T-helper 9 cell (primary cell): Measurements from ENCODE around the gene COL20A1.
"Not testable (repeated sequence)": the region's sequence is repeated elsewhere in the genome, so short reads cannot be mapped to it uniquely, and the experiment has no call there.

ENCODE experiments used
- DNase-seq: peaks from one replicate; pipeline ENCODE4 v3.0.0-alpha.2; 2020

COL20A1 gene

GRCh38 chr20:63365601-63366389 lies 72.8 kb downstream of the COL20A1 start:
- DNase-seq: no peak

GRCh38 chr20:63366390-63367365 lies 73.7 kb downstream of the COL20A1 start:
- DNase-seq: no peak

- no peak for DNase-seq
Measured at GRCh38 chr20:63367446-63368055, 74.6 kb downstream of the COL20A1 start.

- no peak for DNase-seq
Measured at GRCh38 chr20:63368151-63368550, 75.2 kb downstream of the COL20A1 start.

- no peak for DNase-seq
Measured at GRCh38 chr20:63369024-63369530, 76.1 kb downstream of the COL20A1 start.

- DNase-seq: no peak
Measured at GRCh38 chr20:63369724-63370617, 77.0 kb downstream of the COL20A1 start.

- no peak for DNase-seq
Measured at GRCh38 chr20:63370618-63371187, 77.7 kb downstream of the COL20A1 start.

- no peak for DNase-seq
Measured at GRCh38 chr20:63371291-63371865, 78.4 kb downstream of the COL20A1 start.

- no peak for DNase-seq
Measured at GRCh38 chr20:63372971-63373885, 80.2 kb downstream of the COL20A1 start.

GRCh38 chr20:63373996-63374395 lies 81.0 kb downstream of the COL20A1 start:
- no peak for DNase-seq

- no peak for DNase-seq
Measured at GRCh38 chr20:63374504-63374903, 81.5 kb downstream of the COL20A1 start.

- no peak for DNase-seq
Measured at GRCh38 chr20:63375438-63375837, 82.5 kb downstream of the COL20A1 start.

- no peak for DNase-seq
Measured at GRCh38 chr20:63376283-63377250, 83.6 kb downstream of the COL20A1 start.

- no peak for DNase-seq
Measured at GRCh38 chr20:63377256-63377941, 84.4 kb downstream of the COL20A1 start.

- no peak for DNase-seq
Measured at GRCh38 chr20:63377951-63378381, 85.0 kb downstream of the COL20A1 start.

- DNase-seq: no peak
Measured at GRCh38 chr20:63378626-63379025, 85.6 kb downstream of the COL20A1 start.

GRCh38 chr20:63379296-63379695 lies 86.3 kb downstream of the COL20A1 start:
- DNase-seq: no peak

GRCh38 chr20:63379872-63380271 lies 86.9 kb downstream of the COL20A1 start:
- DNase-seq: not testable (repeated sequence)
